Tibial nerve (tissue), 4 donors: ENCODE results near the gene PTPRC. TPM values are rescaled to one million over a fixed set of nuclear protein-coding genes. Genes with fewer than 3 reads are reported as not detected.

Experiments used
- DNase-seq, 2 donors: peaks; one replicate each; pipeline ENCODE4 v3.0.0-alpha.2; 2019; ENCODE audit warnings: low spot score in 2 of 2
- H3K27ac ChIP-seq, 4 donors: fragments of 200-600 bp; sonication (generic) in 3 of 4; one replicate each; pipeline ENCODE4 v1.5.1; 2017 to 2019; ENCODE audit warnings: mild to moderate bottlenecking in 1 of 4
- H3K27me3 ChIP-seq, 2 donors: fragments of 200-600 bp; sonication (generic) in 1 of 2; one replicate each; pipeline versions ENCODE4 v1.5.1 to v1.6.0; 2017 to 2019
- H3K36me3 ChIP-seq, 3 donors: fragments of 200-600 bp; sonication (generic); one replicate each; pipeline ENCODE4 v1.5.1; 2018 to 2019
- H3K4me1 ChIP-seq, 4 donors: fragments of 200-600 bp; sonication (generic) in 3 of 4; one replicate each; pipeline ENCODE4 v1.5.1; 2017 to 2019
- H3K4me3 ChIP-seq, 4 donors: fragments of 200-600 bp; sonication (generic) in 3 of 4; one replicate each; pipeline ENCODE4 v1.5.1; 2017 to 2019; ENCODE audit warnings: mild to moderate bottlenecking in 1 of 4, moderate library complexity in 1 of 4
- H3K9me3 ChIP-seq, 4 donors: fragments of 200-600 bp; sonication (generic) in 3 of 4; one replicate each; pipeline ENCODE4 v1.5.1; 2017 to 2019
- EP300 ChIP-seq, 2 donors: sonication (generic); formaldehyde crosslinking; IDR thresholded peaks; one replicate each; pipeline ENCODE4 v1.6.1; 2017; ENCODE audit warnings: antibody characterized with exemption in 2 of 2, mild to moderate bottlenecking in 1 of 2
- POLR2A ChIP-seq, 2 donors: fragments of 450-650 bp; IDR thresholded peaks; one replicate each; pipeline ENCODE4 v1.6.1; 2017; ENCODE audit warnings: antibody characterized with exemption in 2 of 2, mild to moderate bottlenecking in 2 of 2, moderate library complexity in 2 of 2
- WGBS, 2 donors: methylation state at CpG; one replicate each; pipeline ENCODE4 v1.1.5; 2018; 5-methylcytosine and 5-hydroxymethylcytosine counted together
- total RNA-seq, 4 donors: library from RNA; depleted of rRNA; stranded (reverse); fragments of >200 nt; gene quantifications; one replicate each; pipeline ENCODE4 v1.1.0, GENCODE V29; 2016
- TF ChIP-seq, protein P1 (sequence below), 5 experiments: fragments of 200-600 bp in 3 of 5; fragments of 450-650 bp in 2 of 5; sonication (generic) in 3 of 5; IDR thresholded peaks; one replicate each; pipeline ENCODE4 v1.5.1; 2016 to 2019; ENCODE audit warnings: antibody characterized with exemption in 5 of 5, mild to moderate bottlenecking in 3 of 5, moderate library complexity in 2 of 5

Gene PTPRC
- total RNA-seq, 4 donors from 2014 or later: 10.3 to 16.5 (median 13.6) TPM

DNA sequence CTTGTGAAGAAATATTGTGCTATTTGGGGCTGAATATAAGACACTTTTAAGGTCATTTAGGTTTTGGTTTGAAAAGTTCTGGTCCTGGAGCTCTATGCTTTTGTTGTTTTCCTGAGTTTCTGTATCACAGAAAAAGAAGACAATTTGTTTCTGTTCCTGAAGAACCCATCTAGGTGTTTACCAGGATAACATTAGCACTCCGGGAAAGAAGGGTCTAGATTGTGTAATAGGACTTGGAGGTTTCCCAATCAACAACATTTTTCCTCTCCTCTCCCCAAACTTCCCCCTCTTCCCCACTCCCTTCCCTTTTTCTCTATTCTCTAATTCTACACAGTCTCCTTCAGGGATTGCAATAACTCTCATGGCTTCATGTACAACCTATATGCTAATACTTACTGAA is 78.7 kb downstream of the PTPRC start:
- Histone ChIP-seq H3K36me3 (peaks cover 0 to 4% (median 0%) of the 10 kb centered on the region in 3 donors), H3K9me3 (no peaks in the 10 kb centered on the region), H3K27me3 (no peaks in the 10 kb centered on the region), H3K4me1 (no peaks in the 10 kb centered on the region), H3K27ac (no peak overlapping the region), H3K4me3 (no peak overlapping the region)
- no peak for DNase-seq
- no peak for TF ChIP-seq EP300 (IDR thresholded peaks at IDR 0.05)
- TF ChIP-seq, protein P1, sequence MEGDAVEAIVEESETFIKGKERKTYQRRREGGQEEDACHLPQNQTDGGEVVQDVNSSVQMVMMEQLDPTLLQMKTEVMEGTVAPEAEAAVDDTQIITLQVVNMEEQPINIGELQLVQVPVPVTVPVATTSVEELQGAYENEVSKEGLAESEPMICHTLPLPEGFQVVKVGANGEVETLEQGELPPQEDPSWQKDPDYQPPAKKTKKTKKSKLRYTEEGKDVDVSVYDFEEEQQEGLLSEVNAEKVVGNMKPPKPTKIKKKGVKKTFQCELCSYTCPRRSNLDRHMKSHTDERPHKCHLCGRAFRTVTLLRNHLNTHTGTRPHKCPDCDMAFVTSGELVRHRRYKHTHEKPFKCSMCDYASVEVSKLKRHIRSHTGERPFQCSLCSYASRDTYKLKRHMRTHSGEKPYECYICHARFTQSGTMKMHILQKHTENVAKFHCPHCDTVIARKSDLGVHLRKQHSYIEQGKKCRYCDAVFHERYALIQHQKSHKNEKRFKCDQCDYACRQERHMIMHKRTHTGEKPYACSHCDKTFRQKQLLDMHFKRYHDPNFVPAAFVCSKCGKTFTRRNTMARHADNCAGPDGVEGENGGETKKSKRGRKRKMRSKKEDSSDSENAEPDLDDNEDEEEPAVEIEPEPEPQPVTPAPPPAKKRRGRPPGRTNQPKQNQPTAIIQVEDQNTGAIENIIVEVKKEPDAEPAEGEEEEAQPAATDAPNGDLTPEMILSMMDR (IDR thresholded peaks at IDR 0.05): no peak
- no peak for TF ChIP-seq POLR2A (IDR thresholded peaks at IDR 0.05)
- 70 to 74% methylated on average over 1 of the region's 1 CpG for WGBS, 2 donors

DNA sequence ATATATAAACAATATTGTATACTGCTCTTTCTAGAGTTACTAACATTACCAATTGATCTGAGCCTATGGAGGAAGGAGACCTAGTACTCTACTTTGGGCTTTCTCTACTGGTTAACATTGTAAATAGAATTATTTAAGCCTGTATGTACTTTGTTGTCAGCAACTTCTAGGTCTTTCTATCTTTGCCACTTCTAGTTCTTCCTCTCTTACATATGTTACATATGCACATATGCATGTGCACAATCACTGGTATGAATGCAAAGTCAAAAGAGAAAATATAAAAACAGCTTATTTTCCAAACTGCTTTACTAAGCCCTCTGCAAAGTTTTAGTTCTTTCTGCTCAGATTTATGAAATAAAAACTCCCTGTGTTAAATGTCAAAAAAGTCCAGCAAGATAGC is 84.3 kb downstream of the PTPRC start:
- no peaks in the 10 kb centered on the region for H3K9me3 ChIP-seq
- no peaks in the 10 kb centered on the region for H3K36me3 ChIP-seq
- H3K4me3 ChIP-seq: no peak overlapping the region
- no peak for DNase-seq
- H3K27me3 ChIP-seq: no peaks in the 10 kb centered on the region
- TF ChIP-seq POLR2A (IDR thresholded peaks at IDR 0.05) (no peak), EP300 (IDR thresholded peaks at IDR 0.05) (no peak)
- TF ChIP-seq, protein P1 (IDR thresholded peaks at IDR 0.05): no peak
- no peak overlapping the region for H3K27ac ChIP-seq
- no peaks in the 10 kb centered on the region for H3K4me1 ChIP-seq

DNA sequence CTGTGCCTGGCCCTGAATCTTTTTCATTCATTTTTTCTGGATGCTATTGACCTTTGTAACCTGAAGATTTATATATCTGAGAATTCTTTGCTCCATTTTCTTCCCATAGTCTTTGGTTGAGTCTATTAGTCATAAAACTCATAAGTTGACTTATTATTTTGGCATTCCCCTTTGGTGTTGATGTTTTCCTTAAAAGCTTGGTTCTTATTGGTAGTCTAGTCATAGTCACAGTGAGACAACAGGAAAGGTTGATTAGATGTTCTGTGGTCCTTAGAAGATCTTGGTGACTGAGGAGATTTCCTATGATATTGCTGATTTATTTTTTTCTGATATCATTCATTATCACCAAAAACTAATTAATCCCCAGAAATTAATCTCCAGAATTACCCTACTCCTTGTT is 86.2 kb downstream of the PTPRC start:
- Histone ChIP-seq H3K4me1 (no peaks in the 10 kb centered on the region), H3K27me3 (no peaks in the 10 kb centered on the region), H3K36me3 (no peaks in the 10 kb centered on the region), H3K9me3 (no peaks in the 10 kb centered on the region), H3K27ac (no peak overlapping the region), H3K4me3 (no peak overlapping the region)
- DNase-seq: no peak
- TF ChIP-seq EP300 (IDR thresholded peaks at IDR 0.05) (no peak), POLR2A (IDR thresholded peaks at IDR 0.05) (no peak)
- TF ChIP-seq, protein P1 (IDR thresholded peaks at IDR 0.05): no peak

DNA sequence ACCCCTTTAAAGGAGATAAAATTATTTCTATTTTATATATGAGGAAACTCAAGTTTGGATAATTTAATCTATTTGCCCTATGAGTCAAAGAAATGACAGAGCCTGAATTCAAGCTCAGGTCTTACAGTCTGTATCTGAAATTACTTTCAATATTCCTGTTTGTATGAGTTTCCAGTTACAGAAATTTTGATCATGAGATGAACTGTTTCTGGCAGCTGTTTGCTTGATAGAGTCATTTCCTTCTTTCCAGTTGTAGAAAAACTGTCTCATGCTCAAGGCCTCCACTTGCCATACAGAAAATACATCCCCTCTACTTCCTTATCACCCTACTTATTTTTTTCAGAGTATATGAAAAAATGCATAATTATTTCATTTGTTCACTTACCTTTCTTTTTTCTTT is 87.6 kb downstream of the PTPRC start:
- no peak overlapping the region for H3K4me3 ChIP-seq

DNA sequence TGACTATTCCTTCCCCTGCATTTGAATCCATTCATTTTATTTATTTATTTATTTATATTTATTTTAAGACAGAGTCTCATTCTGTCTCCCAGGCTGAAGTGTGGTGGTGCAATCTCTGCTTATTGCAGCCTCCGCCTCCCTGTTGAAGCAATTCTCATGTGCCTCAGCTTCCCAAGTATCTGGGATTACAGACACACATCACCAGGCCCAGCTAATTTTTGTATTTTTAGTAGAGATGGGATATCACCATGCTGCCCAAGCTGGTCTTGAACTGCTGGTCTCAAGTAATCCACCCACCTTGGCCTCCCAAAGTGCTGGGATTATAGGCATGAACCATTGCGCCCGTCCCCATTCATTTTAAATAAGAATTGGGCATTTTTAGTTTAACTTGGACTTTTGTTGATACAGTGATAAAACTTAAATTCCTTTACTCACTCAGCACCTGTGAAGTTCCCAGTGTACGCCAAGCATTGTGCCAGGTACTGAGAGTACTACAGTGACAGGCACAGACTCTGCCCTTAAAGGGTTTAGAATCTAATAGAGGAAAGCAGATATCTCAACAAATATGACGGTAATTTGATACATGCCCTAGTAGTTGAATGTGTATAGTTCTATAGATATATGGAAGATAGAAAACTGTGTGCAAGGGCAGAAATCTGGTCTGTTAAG is 90.5 kb downstream of the PTPRC start:
- Histone ChIP-seq H3K36me3 (no peaks in the 10 kb centered on the region), H3K9me3 (no peaks in the 10 kb centered on the region), H3K27me3 (no peaks in the 10 kb centered on the region), H3K4me1 (no peaks in the 10 kb centered on the region), H3K27ac (no peak overlapping the region), H3K4me3 (no peak overlapping the region)
- TF ChIP-seq POLR2A (IDR thresholded peaks at IDR 0.05): no peak
- TF ChIP-seq EP300 (IDR thresholded peaks at IDR 0.05): no peak
- TF ChIP-seq, protein P1 (IDR thresholded peaks at IDR 0.05): no peak
- WGBS, 2 donors: 95 to 97% methylated on average over 5 of the region's 5 CpGs
- no peak for DNase-seq

More for the DNA sequence above, 87.6 kb downstream of the PTPRC start:
- no peak overlapping the region for H3K27ac ChIP-seq
- H3K9me3 ChIP-seq: no peaks in the 10 kb centered on the region
- no peaks in the 10 kb centered on the region for H3K27me3 ChIP-seq
- no peak for TF ChIP-seq POLR2A (IDR thresholded peaks at IDR 0.05)
- TF ChIP-seq EP300 (IDR thresholded peaks at IDR 0.05): no peak
- TF ChIP-seq, protein P1 (IDR thresholded peaks at IDR 0.05): no peak
- no peaks in the 10 kb centered on the region for H3K36me3 ChIP-seq
- no peak for DNase-seq
- no peaks in the 10 kb centered on the region for H3K4me1 ChIP-seq
